GM10847 (cell line): Measurements from ENCODE around the gene PKDREJ.

Source experiments
- POLR2A ChIP-seq: IDR thresholded peaks from 2 replicates; pipeline ENCODE4 v1.6.1; 2011; ENCODE audit not compliant: insufficient read length; ENCODE audit errors: extremely low read depth

Gene PKDREJ, protein sequence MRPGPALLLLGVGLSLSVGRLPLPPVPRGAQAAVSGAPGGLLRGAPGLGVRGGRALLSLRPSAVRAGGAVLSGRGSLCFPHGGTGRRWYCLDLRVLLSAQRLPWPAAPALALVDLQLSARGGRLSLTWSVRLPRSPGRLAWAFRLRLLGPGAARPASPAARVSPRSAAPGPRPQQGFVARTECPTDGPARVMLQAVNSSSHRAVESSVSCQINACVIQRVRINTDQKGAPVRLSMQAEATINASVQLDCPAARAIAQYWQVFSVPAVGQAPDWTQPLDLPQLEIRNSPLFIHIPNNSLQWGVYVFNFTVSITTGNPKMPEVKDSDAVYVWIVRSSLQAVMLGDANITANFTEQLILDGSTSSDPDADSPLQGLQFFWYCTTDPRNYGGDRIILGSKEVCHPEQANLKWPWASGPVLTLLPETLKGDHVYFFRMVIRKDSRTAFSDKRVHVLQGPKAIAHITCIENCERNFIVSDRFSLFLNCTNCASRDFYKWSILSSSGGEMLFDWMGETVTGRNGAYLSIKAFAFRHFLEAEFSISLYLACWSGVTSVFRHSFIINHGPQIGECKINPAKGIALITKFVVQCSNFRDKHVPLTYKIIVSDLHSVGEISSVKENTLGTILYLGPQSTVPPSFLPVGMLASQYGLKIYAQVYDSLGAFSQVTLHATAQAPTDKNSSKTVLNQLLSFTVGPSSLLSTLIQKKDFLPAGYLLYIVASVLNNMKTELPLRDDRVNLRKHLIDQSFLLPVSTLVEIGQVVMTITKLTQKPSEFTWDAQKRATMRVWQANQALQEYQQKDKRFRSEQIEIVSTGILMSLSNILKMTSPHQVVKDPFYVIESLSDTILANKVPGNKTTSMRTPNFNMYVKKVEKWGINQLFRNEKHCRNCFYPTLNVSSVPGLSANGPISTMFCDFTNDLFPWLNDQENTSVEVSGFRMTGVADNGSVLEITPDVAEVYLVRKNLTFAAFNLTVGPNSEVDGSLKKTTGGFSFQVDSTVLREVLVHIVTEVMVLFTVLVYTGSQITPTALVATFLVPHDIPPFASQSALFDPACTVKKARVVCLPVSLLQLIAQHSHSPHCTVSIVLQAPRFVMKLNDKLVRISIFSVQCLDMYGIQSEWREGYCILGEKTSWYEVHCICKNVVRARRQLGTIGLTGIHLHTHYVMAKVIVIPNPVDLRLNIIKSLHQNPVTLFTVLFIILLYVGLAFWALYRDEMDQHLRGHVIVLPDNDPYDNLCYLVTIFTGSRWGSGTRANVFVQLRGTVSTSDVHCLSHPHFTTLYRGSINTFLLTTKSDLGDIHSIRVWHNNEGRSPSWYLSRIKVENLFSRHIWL (N-terminal part only)

DNA sequence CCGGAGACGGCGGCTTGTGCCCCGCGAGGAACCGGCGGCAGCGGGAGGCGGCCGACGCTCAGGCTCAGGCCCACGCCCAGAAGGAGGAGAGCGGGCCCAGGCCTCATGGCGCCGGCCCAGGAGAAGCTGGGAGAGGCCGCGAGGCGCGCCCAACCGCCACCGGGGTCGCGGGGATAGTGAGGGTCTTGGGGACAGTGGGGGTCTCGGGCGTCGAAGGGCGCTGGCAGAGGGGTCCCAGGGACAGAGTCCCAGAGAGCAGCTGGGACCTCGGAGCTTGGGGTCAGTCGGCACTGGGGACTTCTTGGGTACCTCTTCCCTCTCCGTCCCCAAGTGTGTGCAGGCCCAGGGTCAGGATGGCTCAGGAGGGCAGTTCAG, at the start of gene PKDREJ:
Gene PKDREJ (minus strand): TSS at position 128 of the 375 bp plus-strand sequence. CDS start 21 bp downstream, at position 107.
- TF ChIP-seq POLR2A: no peak

DNA sequence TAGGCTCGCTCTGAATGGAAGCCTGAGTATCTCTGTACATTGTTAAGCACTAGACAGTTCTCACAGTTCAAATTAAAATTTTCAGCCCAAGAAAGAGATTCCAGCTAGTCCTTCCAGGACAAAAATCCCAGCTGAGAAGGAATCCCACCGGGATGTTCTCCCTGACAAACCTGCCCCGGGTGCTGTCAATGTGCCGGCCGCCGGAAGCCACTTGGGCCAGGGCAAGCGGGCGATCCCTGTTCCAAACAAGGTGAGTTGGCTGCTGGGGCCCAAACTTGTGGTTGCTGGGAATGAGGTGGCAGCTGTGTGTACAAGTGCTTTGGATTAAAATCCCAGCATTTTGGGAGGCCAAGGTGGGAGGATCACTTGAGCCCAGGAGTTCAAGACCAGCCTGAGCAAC, 48.9 kb upstream of the PKDREJ start:
- no peak for TF ChIP-seq POLR2A

DNA sequence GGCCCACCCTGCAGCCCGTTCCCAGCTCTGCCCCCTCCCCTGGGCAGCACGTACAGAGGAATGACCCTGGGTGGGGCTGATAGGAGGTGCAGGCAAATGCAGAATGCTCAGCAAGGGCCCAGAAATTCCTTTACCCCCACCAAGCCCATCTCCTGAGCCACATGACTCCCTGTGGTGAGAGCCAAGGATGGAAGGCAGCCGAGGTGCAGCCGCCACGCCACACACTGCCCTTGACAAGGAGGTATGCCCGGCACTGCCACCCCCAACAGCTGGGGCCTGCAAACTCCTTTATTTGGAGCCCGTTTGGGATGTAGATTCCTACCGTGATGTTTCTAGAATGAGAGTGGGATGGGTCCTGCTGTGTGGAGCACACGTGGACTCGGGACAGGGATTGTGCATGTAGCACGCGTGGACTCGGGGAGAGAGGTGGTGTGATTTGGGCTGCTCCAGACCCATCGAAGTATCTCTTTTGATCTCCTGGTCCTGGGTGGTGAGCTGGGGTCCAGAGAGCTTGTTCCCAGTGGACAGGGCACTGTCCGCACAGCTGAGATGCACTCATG, 46.5 kb upstream of the PKDREJ start:
- no peak for TF ChIP-seq POLR2A

DNA sequence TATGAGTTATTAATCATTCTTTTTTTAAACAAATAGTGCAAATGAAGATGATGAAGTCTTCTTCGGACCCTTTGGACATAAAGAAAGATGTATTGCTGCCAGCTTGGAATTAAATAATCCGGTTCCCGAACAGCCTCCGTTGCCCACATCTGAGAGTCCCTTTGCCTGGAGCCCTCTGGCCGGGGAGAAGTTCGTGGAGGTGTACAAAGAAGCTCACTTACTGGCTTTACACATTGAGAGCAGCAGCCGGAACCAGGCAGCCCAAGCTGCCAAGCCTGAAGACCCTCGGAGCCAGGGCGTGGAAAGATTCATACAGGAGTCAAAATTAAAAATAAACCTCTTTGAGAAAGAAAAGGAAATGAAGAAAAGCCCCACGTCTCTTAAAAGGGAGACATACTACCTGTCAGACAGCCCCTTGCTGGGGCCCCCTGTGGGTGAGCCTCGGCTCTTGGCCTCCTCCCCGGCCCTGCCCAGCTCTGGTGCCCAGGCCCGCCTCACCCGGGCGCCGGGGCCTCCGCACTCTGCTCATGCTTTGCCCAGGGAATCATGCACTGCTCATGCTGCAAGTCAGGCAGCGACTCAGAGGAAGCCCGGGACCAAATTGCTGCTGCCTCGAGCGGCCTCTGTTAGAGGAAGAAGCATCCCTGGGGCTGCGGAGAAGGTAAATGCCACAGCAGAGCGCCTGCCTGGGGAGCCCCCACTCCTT, 45.3 kb upstream of the PKDREJ start:
- no peak for TF ChIP-seq POLR2A

DNA sequence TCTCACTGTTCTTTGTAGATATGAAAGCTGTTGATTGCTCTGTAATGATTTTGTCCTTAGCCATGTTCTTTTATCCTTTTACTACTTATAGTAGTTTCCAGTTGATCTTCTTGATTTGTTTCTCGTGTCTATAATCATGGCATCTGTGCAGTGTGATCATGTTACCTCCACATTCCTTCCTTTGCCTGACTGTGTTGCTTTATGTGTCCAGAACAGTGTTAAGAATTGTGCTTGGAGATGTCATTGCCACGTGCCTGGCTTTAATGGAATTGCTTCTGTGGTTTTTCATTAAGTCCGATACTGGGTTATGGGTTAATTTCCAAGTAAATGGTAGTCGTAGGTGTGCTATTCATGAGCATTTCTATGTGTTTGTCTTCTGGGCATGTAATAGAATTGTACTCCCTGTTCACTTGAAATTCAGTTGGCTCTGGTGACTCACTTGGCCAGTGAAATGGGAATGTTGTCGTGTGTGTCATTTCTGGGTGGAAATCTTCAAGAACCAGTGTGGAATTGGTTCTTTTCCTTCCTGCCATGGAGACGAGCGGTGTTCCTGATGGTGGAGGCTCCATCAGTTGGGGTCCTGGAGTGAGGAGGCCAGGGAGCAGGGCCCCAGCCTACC, 40.3 kb upstream of the PKDREJ start:
- TF ChIP-seq POLR2A: no peak

DNA sequence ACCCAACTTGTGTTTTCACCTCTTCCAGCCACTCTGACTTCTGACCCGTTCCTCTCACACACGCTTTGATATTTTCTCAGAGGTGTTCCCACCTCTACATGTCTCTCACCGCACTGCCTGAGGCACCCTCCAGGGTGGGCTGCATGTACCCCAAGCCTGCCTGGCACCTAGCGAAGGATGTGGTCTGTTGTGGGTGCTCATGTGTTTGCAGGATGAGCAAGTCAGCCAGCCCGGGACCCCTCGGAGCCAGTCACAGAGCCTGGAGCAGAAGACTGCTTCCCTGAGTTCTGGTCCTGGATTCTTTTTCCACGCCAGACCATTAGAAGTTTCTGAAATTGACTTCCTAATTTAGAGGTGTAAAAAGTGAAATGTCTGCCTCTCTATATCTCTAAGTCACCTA, 37.3 kb upstream of the PKDREJ start:
- TF ChIP-seq POLR2A: no peak

DNA sequence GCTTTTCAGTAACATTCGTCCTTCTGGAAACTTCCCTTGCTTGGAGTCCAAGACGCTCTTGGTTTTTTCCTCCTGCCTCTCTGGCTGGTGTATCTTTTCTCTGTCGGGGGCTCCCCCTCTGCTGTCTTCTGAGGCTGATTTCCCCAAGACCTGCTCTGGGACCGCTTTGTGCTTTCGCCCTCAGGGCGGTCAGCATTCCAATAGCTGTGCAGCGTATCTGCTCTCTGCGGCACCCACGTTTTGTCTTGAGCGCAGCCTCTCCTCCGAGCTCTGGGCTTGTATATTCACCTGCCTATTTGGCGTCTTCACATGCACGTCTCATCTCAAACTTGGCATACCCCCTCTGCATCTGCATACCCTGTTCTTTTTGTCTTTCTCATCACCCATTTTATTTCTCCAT, 36.0 kb upstream of the PKDREJ start:
- no peak for TF ChIP-seq POLR2A

DNA sequence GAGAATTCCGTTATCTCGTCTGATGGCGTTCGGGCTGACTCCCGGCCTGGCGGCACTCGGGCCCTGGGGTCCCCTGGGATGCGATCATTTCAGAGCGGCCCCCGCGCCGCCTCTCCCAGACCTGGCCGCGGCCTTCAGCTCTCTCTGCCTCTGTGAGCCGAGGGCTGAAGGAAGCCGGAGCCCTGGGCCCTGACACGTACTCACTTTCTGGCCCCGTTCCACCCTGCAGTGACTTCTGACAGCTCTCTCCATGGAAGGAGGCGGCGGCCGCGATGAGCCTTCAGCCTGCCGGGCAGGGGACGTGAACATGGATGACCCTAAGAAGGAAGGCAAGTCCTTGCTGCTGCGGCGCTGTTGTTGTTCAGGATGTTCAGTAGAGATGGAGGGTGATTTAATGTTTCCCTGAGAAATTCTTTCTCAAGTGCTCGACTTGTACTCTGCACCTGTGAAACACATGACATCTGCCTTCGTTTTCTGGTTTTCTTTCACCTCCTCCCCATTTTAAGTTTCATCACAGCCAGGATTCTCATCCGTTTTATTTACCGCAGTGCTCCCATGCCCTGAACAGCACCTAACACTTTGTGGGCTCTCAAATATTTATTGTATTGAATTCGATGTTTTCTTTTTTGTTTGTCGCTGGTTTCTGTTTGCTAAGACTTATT, 34.1 kb upstream of the PKDREJ start:
- no peak for TF ChIP-seq POLR2A

DNA sequence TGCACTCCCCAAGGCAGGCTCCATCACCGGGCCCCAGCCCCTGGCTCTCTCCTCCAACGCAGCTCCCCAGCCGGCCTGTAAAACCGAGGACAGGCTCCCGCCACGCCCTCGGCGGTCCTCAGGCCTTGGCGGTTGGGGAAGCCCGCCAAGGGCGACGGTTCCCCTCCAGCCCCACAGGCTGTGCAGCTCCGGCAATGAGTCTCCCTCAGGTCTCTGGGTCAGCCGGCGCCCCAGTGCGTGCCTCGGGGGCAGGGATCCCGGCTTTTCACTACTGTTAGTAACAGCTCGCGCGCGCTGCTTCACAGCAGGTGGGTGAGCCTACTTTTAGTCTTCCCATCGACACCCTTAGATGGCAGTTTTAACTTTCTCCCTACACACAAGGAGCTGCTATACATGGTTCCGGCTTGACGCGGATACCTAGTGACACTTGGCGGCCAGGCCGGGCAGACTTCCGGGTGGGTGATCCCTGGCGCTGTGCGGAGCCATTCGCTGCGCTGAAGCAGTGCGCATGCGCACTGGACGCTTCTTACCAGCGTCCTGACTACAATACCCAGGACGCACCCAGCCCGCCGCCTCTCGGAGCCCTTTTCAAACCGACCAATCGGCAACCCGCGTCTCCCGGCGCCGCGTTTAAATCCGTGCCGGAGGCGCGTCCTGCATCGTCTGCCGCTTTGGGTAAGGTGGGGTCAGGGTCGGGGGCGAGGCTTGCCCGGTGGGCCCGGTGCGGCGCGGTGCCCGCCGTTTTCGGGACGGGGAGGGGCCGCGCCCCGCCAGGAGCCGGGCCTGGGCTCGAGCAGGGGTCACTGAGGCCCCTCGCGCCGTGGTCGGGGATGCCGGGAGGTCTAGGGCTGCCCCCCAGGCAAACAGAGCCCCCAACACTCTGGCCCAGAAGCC, 33.4 kb upstream of the PKDREJ start, which contains the start of gene GTSE1:
Gene GTSE1 (plus strand): TSS at position 614 of the 894 bp plus-strand sequence. CDS start 531 bp downstream, outside the sequence.
- TF ChIP-seq POLR2A: peak; percentile 85

DNA sequence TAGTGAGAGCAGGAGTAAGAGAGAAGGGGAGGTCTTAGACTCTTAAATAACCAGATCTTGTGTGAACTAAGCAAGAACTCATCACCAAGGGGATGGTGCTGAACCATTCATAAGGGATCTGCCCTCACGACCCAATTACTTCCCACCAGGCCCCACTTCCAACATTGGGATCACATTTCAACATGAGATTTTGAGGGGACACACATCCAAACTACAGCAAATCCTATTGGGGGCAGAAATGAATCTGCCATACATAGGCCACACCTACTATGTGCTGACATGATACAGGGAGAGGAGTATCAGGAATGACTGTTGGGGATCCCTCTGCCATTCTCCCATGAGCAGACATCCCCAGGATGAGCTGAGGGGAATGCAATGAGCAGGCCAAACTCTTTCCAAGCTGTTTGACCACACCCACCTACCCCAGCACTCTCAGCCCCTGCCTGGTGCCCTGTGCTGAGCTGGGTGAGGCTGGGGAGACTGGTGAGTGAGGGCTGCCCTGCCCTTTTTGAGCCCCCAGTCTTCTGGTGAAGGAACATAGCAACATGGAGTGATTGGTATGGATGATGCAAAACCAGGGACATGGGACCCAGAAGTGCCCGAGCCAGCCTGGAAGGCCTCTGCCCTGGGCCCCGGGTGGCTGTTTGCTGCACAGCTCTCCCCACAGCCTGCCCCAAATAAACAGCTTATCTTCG, 32.3 kb upstream of the PKDREJ start:
- TF ChIP-seq POLR2A: no peak

DNA sequence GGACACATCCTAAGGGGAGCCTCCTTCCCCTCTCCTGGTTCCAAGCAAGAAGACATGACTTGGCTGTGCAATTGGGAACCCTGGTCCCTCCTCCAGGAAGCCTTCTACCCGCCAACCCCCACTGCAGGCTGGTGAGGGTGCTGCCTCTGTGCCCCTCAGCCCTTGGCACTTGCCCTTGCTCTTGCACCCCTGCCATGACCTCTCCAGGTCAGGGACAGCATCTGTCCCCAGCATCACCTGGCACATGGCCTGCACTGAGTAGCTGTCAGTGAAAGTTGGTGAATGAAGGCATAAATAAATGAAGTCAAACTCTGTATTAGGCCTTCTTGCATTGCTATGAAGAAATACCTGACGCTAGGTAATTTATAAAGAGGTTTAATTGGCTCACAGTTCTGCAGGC, 31.6 kb upstream of the PKDREJ start:
- TF ChIP-seq POLR2A: no peak
